Activated CD4-positive, alpha-beta T cell treated with anti-CD3 and anti-CD28 coated beads, Interleukin-2, amount 50 U/mL, for 48 hours (primary cell): Measurements from ENCODE around the gene ZFAND6.
"Not testable (repeated sequence)": the region's sequence is repeated elsewhere in the genome, so short reads cannot be mapped to it uniquely, and the experiment has no call there.

Source experiments
- DNase-seq, 2 experiments: peaks; one replicate each; pipeline ENCODE4 v3.0.0-alpha.2; 2020

ZFAND6 gene

DNA sequence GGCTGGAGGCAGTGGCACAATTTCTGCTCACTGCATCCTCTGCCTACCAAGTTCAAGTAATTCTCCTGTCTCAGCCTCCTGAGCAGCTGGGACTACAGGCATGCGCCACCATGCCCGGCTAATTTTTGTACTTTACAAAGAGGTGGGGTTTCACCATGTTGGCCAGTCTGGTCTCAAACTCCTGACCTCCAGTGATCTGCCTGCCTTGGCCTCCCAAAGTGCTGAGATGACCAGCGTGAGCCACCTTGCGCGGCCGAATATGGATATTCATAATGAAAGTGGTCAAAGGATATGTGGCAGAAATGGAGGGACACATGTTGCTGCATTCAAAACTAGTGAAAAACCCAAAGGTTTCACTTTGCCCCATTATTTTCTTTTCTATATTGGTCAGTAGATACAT is 40.2 kb downstream of the ZFAND6 start:
- not testable (repeated sequence) for DNase-seq

GRCh38 chr15:80100247-80100646 is 40.8 kb downstream of the ZFAND6 start:
- no peak for DNase-seq

- no peak for DNase-seq
These were observed 45.7 kb downstream of the ZFAND6 start for GRCh38 chr15:80105193-80105592.

DNA sequence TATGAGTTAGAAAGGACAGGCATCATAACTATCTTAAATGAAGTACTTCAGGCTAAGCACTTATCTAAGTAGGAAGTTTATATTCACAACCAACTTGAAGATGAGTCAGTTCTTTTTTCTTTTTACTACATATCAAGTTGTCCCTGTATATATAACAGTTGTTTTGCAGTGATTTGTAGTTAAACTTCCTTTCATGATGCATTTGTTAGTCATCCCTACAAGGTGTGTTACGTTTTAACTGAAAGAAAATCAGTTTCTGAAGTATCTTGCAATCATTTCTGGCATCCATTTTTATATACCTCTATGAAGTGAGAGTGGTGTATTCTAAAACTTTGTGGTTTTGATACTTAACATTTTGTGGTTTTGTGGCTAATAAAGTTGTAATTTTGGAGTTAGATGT is 46.1 kb downstream of the ZFAND6 start:
- DNase-seq = no peak

DNA sequence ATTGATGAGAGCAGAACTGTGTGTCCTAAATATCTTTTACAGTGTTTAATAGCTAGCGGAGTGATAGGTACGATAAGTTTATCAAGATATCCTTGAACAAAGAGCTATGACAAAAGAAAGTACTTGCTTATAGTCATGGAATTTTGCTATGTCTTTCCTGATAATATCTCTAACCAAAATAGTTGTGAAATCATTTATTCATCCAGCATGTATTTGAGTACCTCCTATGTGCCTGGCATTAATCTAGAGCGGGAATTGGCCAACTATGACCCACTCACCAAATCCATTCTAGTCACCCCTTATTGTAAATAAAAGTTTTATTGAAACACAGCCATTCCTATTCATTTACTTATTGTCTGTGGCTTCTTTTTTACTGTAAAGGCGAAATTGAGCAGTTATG is 46.6 kb downstream of the ZFAND6 start:
- DNase-seq = no peak

GRCh38 chr15:80107204-80107603 is 47.7 kb downstream of the ZFAND6 start:
- DNase-seq = no peak

GRCh38 chr15:80107774-80108173 is 48.3 kb downstream of the ZFAND6 start:
- no peak for DNase-seq

- no peak for DNase-seq
These were observed 49.9 kb downstream of the ZFAND6 start for GRCh38 chr15:80109388-80109787.

- no peak for DNase-seq
These were observed 51.4 kb downstream of the ZFAND6 start for GRCh38 chr15:80110920-80111319.

- DNase-seq = no peak
These were observed 54.6 kb downstream of the ZFAND6 start for GRCh38 chr15:80114114-80114513.

DNA sequence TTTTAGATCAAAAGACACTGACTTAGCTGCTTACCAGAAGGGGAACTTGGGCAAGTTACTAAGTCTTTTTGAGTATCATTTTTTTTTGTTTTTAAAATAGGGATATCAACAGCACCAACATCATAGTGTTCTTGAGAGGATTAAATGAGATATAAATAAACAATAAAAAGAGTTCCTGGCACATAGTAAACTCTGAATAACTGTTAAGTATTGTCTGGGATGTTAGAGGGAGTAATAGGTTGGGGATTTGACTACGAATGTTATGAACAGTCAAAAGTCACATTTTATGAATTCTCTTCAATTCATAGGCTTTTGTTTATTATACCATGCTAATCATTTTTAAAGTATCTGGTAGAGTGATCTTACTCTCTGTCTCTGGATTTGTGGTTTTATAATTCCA is 55.5 kb downstream of the ZFAND6 start:
- no peak for DNase-seq

- DNase-seq = no peak
These were observed 59.5 kb downstream of the ZFAND6 start for GRCh38 chr15:80118956-80119355.

DNA sequence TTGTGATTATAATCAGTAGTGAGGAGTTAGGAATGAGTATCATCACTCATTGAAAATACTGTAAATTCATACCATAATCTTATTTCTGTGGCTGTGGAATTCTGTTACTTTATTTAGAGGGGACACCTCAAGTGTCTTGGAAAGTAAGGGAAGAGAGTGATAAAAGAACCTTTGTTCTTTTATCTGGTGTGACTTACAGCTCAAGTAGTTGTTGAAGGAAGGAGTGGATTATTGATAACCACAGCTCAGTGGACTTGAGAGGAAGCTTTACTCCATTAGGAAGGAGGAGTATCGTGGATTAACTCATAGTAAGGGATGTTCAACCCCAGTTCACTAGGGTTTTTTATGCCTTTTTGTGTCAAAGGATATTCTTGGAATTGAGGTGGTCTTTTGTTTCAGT is 61.2 kb downstream of the ZFAND6 start:
- no peak for DNase-seq

DNA sequence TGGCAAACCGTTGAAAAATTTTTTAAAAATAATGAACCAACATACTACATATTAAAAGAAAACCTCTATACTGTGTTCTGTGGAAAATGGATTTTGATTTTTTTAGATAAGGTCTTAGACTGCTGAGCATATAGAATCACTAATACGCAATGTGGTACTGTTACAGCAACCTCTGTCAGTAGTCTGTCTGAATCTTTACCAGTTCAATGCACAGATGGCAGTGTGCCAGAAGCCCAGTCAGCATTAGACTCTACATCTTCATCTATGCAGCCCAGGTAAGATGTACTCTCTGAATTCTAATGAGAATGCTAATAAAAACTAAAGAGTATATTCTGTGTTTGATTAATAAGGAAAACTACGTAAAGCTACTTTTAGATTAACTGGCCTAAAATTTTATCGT is 62.1 kb downstream of the ZFAND6 start:
- no peak for DNase-seq

DNA sequence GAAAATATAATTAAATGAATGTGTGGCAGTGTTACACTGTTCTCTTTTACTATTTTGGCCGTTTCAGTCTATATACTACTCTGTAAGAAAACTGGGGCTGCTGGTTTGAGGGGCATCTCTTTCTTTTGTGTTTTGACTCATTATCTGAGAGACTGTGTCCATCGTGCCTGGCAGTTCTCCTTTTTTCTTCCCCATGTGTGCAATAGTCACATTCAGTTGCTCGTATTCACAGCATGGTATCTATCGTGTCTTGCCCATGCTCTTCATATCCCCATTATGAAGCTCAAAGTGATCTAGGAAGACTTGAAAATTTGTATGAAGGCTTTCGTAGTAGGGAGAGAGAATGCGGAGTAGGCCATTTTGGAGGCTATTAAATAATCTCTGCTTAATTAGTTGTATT is 63.6 kb downstream of the ZFAND6 start:
- DNase-seq = no peak

GRCh38 chr15:80127253-80127652 is 67.8 kb downstream of the ZFAND6 start:
- DNase-seq = not testable (repeated sequence)

GRCh38 chr15:80127911-80128310 is 68.4 kb downstream of the ZFAND6 start:
- no peak for DNase-seq

DNA sequence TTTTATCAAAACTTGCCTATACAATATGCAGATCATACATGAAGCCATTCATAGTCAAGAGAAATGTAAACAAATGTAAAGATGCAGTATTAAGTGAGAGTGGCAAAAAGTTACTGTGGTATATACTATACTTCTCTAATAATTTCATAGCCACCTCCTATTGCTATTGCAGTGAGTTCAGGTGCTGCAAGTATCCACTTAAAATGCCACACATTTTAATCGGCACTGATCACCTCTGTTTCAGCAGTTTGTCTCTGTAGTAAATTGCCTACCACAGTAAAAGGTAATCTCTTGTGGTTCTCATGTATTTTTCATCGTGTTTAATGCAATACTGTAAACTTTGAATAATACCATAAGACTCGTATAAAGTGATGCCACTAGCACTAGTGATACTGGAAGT is 72.9 kb downstream of the ZFAND6 start:
- DNase-seq = no peak

DNA sequence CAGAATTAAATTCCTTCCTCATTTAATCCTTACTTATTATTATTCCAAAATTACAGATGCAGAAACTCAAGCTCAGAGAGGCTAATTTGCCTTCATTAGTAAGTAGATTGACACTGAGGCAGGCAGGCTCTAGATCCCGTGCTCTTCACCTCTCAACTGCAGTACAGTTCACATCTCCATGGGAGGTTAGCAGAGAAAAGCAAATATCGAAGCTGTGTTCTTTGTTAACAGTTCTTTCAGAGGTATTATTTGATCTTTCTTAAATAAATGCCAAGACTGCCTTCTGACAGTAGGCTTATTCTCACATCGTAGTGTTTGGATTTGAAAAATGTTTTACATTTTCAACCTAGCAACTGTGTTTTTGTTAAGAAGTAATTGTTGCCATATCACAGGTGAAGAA is 77.4 kb downstream of the ZFAND6 start:
- no peak for DNase-seq

DNA sequence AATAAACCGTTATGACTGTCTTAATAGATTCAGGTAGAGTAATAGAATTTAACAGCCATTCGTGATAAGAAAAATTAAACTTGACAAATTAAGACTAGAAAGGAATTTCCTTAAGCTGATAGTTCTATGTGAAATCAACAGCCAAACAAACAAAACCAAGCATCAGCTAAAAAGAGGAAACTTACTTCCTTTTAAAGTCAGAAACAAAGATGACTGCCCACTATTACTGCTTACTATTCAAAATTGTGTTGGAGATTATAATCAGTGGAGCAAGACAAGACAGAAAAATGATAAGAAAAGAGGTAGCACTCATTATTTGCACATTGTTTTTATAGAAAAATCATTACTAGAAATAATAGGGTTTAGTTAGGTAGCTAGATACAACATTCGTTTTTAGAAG is 79.5 kb downstream of the ZFAND6 start:
- DNase-seq = no peak

DNA sequence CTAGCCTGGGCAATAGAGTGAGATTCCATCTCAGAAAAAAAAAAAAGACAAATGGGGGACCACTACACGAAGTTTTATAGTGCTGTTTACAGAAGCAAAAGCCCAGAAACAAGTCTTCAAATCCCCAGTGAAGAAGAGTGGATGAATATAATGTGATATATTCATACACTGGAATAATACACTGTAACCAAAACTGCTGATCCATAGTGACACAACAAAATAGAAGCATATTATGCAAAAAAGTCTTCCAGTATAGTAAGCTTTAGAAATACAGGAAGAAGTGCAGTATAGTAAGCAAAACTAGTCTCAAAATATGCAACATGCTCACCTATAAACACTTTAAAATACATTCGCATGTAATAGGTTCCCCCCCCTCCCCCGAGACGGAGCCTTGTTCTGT is 81.4 kb downstream of the ZFAND6 start:
- no peak for DNase-seq

DNA sequence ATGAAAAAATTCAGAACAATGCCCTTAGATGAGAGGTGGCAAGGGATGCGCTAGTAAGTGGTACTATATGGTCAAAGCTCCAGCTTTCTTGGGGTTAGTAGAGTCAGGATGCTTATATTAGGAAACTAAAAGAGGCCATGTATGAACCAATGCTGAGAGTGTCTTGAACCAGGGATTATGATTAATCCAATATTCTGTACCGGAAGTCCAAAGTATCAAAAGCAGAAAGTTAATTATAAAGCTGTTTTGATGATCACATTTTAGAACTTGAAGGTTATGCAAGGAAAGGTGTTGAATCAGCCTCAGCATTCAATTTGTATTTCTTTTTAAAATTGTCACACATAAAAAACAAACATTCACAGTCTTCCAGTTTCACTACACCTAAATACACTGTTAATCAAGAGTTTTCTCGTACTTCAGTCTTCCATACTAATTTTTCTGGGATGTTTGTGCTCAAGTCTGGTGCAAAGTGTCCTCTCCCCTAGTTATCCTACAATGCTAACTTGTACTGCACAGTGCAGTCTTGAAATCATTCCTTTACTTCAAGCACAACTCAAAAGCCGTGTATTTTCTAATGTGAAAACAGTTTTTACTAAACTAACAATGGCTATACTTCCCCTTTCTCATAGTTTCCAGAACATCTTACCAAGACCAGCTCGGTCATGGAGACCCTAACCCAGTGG is 82.6 kb downstream of the ZFAND6 start:
- no peak for DNase-seq

DNA sequence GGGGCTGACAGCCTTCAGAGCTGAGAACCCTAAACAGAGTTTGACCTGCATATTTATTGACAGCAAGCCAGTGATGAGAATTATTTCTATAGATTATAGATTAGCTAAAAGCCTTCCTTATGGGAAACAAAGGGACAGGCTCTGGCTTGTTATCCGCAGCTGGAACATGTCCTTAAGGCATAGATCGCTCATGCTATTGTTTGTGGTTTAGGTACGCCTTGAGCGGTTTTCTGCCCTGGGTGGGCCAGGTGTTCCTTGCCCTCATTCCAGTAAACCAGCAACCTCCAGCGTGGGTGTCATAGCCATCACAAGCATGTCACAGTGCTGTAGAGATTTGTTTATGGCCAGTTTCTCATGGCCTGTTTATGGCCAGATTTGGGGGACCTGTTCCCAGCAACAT is 83.2 kb downstream of the ZFAND6 start:
- no peak for DNase-seq

DNA sequence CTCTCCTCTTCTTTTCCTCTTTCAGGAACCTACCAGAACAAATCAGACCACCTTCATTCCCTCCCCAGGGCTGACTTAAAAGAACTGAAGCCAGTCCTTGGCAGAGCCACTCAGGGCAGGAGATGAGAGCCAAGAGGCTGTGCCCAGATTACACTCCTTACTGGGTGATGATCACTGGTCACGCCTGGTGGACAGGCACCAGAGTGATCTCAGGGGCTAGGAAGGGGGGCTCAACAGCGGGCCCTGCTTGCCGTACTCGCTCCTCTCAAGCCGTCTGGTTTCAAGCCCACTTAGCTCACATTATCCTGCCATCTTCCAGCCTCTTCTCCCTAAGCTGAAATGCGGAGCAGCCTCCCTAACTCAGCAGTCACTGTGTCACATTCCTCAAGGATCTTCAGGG is 91.7 kb downstream of the ZFAND6 start:
- DNase-seq = no peak

- DNase-seq = no peak
These were observed 92.1 kb downstream of the ZFAND6 start for GRCh38 chr15:80151576-80151975.
